ENCODE data around the gene CLEC1A.

The CLEC1A gene

GRCh38 chr12:10132850-10133370, 34.1 kb upstream of the CLEC1A start:
- H3K4me3 ChIP-seq (ENCODE audit: low read length): no peak overlapping the region
- no peak for TF ChIP-seq CTCF (conservative IDR thresholded peaks at IDR 0.05; ENCODE audit: low read length)
- no peak for DNase-seq (ENCODE audit: low read depth)

- no peak for DNase-seq (ENCODE audit: low read depth)
Observed at GRCh38 chr12:10131111-10131690, 32.4 kb upstream of the CLEC1A start.

GRCh38 chr12:10130042-10130441, 31.3 kb upstream of the CLEC1A start, which contains the start of gene CLEC7A:
Gene CLEC7A, minus strand, starts transcription at chr12:10130199. Its CDS starts 117 bp downstream, at chr12:10130082.
- no peak for DNase-seq (ENCODE audit: low read depth)
- no peak within 1 kb of the TSS for H3K4me3 ChIP-seq (ENCODE audit: low read length)
- TF ChIP-seq CTCF (conservative IDR thresholded peaks at IDR 0.05; ENCODE audit: low read length): no peak

More at GRCh38 chr12:10131111-10131690, 32.4 kb upstream of the CLEC1A start:
- H3K4me3 ChIP-seq (ENCODE audit: low read length): no peak overlapping the region
- TF ChIP-seq CTCF (conservative IDR thresholded peaks at IDR 0.05; ENCODE audit: low read length): no peak

GRCh38 chr12:10128687-10129086, 29.9 kb upstream of the CLEC1A start:
- DNase-seq (ENCODE audit: low read depth): no peak
- no peak for TF ChIP-seq CTCF (conservative IDR thresholded peaks at IDR 0.05; ENCODE audit: low read length)
- H3K4me3 ChIP-seq (ENCODE audit: low read length): no peak overlapping the region

- no peak for TF ChIP-seq CTCF (conservative IDR thresholded peaks at IDR 0.05; ENCODE audit: low read length)
- DNase-seq (ENCODE audit: low read depth): no peak
- H3K4me3 ChIP-seq (ENCODE audit: low read length): no peak overlapping the region
Observed at GRCh38 chr12:10126413-10126812, 27.6 kb upstream of the CLEC1A start.

- no peak overlapping the region for H3K4me3 ChIP-seq (ENCODE audit: low read length)
- no peak for DNase-seq (ENCODE audit: low read depth)
- no peak for TF ChIP-seq CTCF (conservative IDR thresholded peaks at IDR 0.05; ENCODE audit: low read length)
Observed at GRCh38 chr12:10122689-10123088, 23.9 kb upstream of the CLEC1A start.

- H3K4me3 ChIP-seq (ENCODE audit: low read length): no peak overlapping the region
- TF ChIP-seq CTCF (conservative IDR thresholded peaks at IDR 0.05; ENCODE audit: low read length): no peak
- no peak for DNase-seq (ENCODE audit: low read depth)
Observed at GRCh38 chr12:10121278-10121677, 22.5 kb upstream of the CLEC1A start.
